ENCODE results near the gene ARHGAP1. TPM values are rescaled to one million over a fixed set of nuclear protein-coding genes. Genes with fewer than 3 reads are reported as not detected.

Gene ARHGAP1
- total RNA-seq, 2 donors from 2014 or later = 73.2 to 94.5 TPM

GRCh38 chr11:46698597-46698996 is 1.8 kb downstream of the ARHGAP1 start:
- H3K27ac ChIP-seq = no peak overlapping the region
- H3K4me3 ChIP-seq = no peak overlapping the region

GRCh38 chr11:46697723-46698122 is 2.7 kb downstream of the ARHGAP1 start:
- peaks cover 14 to 21% of the 10 kb centered on the region in 2 donors for H3K36me3 ChIP-seq
- DNase-seq (ENCODE audit: low spot score) = no peak
- WGBS = 37% methylated on average over 2 of the region's 2 CpGs
- no peaks in the 10 kb centered on the region for H3K4me1 ChIP-seq (replicated peaks)
- peak overlapping the region; percentile 0 to 42 for H3K27ac ChIP-seq
- no peak for TF ChIP-seq CTCF (IDR thresholded peaks at IDR 0.05)
- TF ChIP-seq POLR2AphosphoS5 (IDR thresholded peaks at IDR 0.05) = no peak
- no peak for TF ChIP-seq POLR2A (IDR thresholded peaks at IDR 0.05)
- no peaks in the 10 kb centered on the region for H3K9me3 ChIP-seq
- H3K27me3 ChIP-seq (replicated peaks; ENCODE audit: insufficient read depth) = no peaks in the 10 kb centered on the region
- intact Hi-C loops (cut with DNase I) = loop anchor here (5.0 kb wide), 1 partner anchor 50 kb away; no protein-coding TSS in a partner anchor
- H3K4me3 ChIP-seq = no peak overlapping the region

More at GRCh38 chr11:46698597-46698996, 1.8 kb downstream of the ARHGAP1 start:
- Histone ChIP-seq H3K9me3 (no peaks in the 10 kb centered on the region), H3K27me3 (replicated peaks; ENCODE audit: insufficient read depth) (no peaks in the 10 kb centered on the region), H3K36me3 (peaks cover 14 to 27% of the 10 kb centered on the region in 2 donors), H3K4me1 (replicated peaks) (no peaks in the 10 kb centered on the region)
- WGBS = 71% methylated on average over 1 of the region's 1 CpG
- intact Hi-C loops (cut with DNase I) = loop anchor here (5.0 kb wide), 1 partner anchor 51 kb away; no protein-coding TSS in a partner anchor
- no peak for DNase-seq (ENCODE audit: low spot score)
- TF ChIP-seq CTCF (IDR thresholded peaks at IDR 0.05) (no peak), POLR2A (IDR thresholded peaks at IDR 0.05) (no peak), POLR2AphosphoS5 (IDR thresholded peaks at IDR 0.05) (no peak)

- intact Hi-C loops (cut with DNase I) = loop anchor here (5.0 kb wide), 1 partner anchor 50 kb away; no protein-coding TSS in a partner anchor
- Histone ChIP-seq H3K9me3 (no peaks in the 10 kb centered on the region), H3K4me1 (replicated peaks) (no peaks in the 10 kb centered on the region), H3K27ac (peak overlapping the region; percentile 29 to 42), H3K4me3 (no peak overlapping the region), H3K27me3 (replicated peaks; ENCODE audit: insufficient read depth) (no peaks in the 10 kb centered on the region), H3K36me3 (peaks cover 14 to 19% of the 10 kb centered on the region in 2 donors)
- TF ChIP-seq POLR2AphosphoS5 (IDR thresholded peaks at IDR 0.05) = no peak
- no peak for TF ChIP-seq POLR2A (IDR thresholded peaks at IDR 0.05)
- no peak for TF ChIP-seq CTCF (IDR thresholded peaks at IDR 0.05)
- no peak for DNase-seq (ENCODE audit: low spot score)
- 45% methylated on average over 3 of the region's 3 CpGs for WGBS
Observed at GRCh38 chr11:46697303-46697702, 3.1 kb downstream of the ARHGAP1 start.

GRCh38 chr11:46696212-46696558 is 4.2 kb downstream of the ARHGAP1 start:
- peak overlapping the region in 1 of 2 donors; percentile 29 for H3K27ac ChIP-seq
- no peak overlapping the region for H3K4me3 ChIP-seq
- no peaks in the 10 kb centered on the region for H3K9me3 ChIP-seq
- WGBS = 55% methylated on average over 8 of the region's 11 CpGs
- no peaks in the 10 kb centered on the region for H3K27me3 ChIP-seq (replicated peaks; ENCODE audit: insufficient read depth)
- H3K4me1 ChIP-seq (replicated peaks) = no peaks in the 10 kb centered on the region
- intact Hi-C loops (cut with DNase I) = loop anchor here (5.0 kb wide), 1 partner anchor 49 kb away; no protein-coding TSS in a partner anchor
- no peak for DNase-seq (ENCODE audit: low spot score)
- TF ChIP-seq POLR2A (IDR thresholded peaks at IDR 0.05) (no peak), CTCF (IDR thresholded peaks at IDR 0.05) (no peak), POLR2AphosphoS5 (IDR thresholded peaks at IDR 0.05) (no peak)
- H3K36me3 ChIP-seq = peaks cover 14 to 19% of the 10 kb centered on the region in 2 donors
